IPS-15b (cell line): ENCODE results near the gene LAMC3.

ENCODE experiments used
- H3K27me3 ChIP-seq: one replicate; pipeline ENCODE4 v1.6.1; 2013; ENCODE audit warnings: low read length; ENCODE audit not compliant: control insufficient read depth, insufficient read depth
- H3K36me3 ChIP-seq: one replicate; pipeline ENCODE4 v1.6.1; 2013; ENCODE audit warnings: low read length; ENCODE audit not compliant: control insufficient read depth, insufficient read depth
- H3K4me1 ChIP-seq: one replicate; pipeline ENCODE4 v1.6.1; 2013; ENCODE audit warnings: mild to moderate bottlenecking, low read length; ENCODE audit not compliant: control insufficient read depth, insufficient read depth
- H3K4me3 ChIP-seq: one replicate; pipeline ENCODE4 v1.5.1; 2013; ENCODE audit warnings: low read depth, low read length
- H3K9ac ChIP-seq: one replicate; pipeline ENCODE4 v1.6.1; 2013; ENCODE audit warnings: low read depth, mild to moderate bottlenecking, low read length
- H3K9me3 ChIP-seq: one replicate; pipeline ENCODE4 v1.6.1; 2013; ENCODE audit warnings: mild to moderate bottlenecking, low read length; ENCODE audit not compliant: control insufficient read depth, insufficient read depth

Gene LAMC3

GRCh38 chr9:131008909-131009618 is at the start of gene LAMC3:
Gene LAMC3, plus strand, starts transcription at chr9:131009174. Its CDS starts 41 bp downstream, at chr9:131009215.
- Histone ChIP-seq H3K4me3 (peak within 1 kb of the TSS; percentile 46), H3K27me3 (peaks cover 9% of the 10 kb centered on the region)

GRCh38 chr9:130959809-130960334 is 49.1 kb upstream of the LAMC3 start:
- no peak overlapping the region for H3K9ac ChIP-seq
- H3K9me3 ChIP-seq = no peaks in the 10 kb centered on the region
- peaks cover 5% of the 10 kb centered on the region for H3K36me3 ChIP-seq
- no peak overlapping the region for H3K4me3 ChIP-seq
- H3K27me3 ChIP-seq = no peaks in the 10 kb centered on the region
- H3K4me1 ChIP-seq = no peaks in the 10 kb centered on the region

More at GRCh38 chr9:131008909-131009618, at the start of gene LAMC3:
- peaks cover 6% of the 10 kb centered on the region for H3K4me1 ChIP-seq
- no peaks in the 10 kb centered on the region for H3K9me3 ChIP-seq
- H3K36me3 ChIP-seq = peaks cover 5% of the 10 kb centered on the region
- no peak within 1 kb of the TSS for H3K9ac ChIP-seq

DNA sequence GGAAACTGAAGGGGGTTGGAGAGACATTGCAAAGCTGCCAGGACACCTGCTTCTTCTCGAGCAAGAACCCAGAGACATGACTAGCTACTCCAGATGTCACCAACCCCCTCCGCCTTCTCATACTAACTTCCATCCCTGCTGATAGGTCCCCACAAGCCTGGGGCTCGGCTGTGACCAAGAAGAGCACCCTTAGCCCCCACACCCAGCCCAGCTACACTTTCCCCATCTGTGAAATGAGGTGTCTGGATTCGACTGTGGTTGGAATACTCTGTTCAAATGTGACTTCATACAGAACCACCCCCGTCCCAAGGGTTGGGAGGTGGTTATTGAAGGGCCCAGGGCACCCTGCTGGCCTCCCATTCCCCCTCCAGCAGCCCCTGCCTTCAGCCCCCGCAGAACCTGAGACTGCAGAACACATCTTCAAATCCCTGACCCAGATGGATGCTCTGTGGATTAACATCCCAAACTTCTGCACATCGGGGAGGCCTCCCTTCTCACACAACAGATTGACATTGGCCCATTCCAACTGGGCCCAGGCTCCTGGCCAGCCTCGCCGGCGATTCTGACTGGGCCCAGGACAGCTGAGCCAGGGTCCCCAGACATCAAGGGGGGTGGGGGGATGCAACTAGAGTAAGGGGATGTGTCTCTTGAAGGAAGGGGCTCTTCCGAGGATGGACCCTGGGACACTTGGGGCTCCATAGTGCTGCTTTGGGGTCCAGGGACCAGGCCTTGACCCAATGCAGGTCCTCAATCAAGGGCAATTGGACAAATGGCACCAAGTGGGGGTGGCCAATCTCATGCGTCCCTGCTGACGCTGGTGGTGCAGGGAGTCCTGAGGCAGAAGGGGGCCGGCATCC is 48.2 kb upstream of the LAMC3 start:
- H3K4me1 ChIP-seq = no peaks in the 10 kb centered on the region
- peaks cover 5% of the 10 kb centered on the region for H3K36me3 ChIP-seq
- no peak overlapping the region for H3K4me3 ChIP-seq
- no peak overlapping the region for H3K9ac ChIP-seq
- no peaks in the 10 kb centered on the region for H3K9me3 ChIP-seq
- no peaks in the 10 kb centered on the region for H3K27me3 ChIP-seq

DNA sequence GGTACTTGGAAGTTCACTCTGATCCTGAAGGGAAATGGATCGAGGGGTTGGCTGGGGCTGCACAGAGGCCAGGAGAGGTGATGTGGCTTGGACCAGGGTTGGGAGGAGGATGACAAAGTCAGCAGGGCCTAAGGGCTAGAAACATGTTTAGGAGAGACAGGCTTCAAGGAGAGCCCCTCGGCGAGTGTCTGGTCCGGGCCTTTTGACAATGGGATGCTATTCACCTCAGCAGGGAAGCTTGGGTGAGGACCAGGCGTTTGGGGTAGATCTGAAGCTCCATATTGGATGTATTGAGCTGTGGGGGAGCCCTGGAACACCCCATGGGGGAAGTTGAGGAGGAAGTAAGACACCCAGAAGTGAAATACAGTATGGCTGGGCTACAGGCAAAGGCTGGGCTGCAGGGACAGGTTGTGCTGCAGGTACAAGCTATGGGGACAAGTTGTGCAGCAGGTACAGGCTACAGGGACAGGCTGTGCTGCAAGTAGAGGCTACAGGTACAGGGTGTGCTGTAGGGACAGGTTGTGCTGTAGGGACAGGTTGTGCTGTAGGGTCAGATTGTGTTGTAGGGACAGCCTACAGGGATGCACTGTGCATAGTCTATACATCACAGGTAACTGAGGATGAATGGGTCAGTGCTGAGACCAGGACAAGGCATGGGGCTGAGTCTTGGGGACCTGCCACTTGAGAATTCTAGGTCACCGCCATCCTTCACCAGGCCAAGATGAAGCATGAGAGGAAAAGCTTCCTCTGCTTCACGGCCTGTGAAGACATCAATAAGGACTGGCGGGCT is 47.3 kb upstream of the LAMC3 start:
- Histone ChIP-seq H3K9me3 (no peaks in the 10 kb centered on the region), H3K4me1 (no peaks in the 10 kb centered on the region), H3K9ac (no peak overlapping the region), H3K4me3 (no peak overlapping the region), H3K36me3 (peaks cover 5% of the 10 kb centered on the region), H3K27me3 (no peaks in the 10 kb centered on the region)

- Histone ChIP-seq H3K9ac (no peak overlapping the region), H3K9me3 (no peaks in the 10 kb centered on the region), H3K4me1 (no peaks in the 10 kb centered on the region), H3K36me3 (peaks cover 5% of the 10 kb centered on the region), H3K4me3 (no peak overlapping the region), H3K27me3 (no peaks in the 10 kb centered on the region)
These were observed 46.3 kb upstream of the LAMC3 start for GRCh38 chr9:130962418-130963316.

- Histone ChIP-seq H3K4me1 (no peaks in the 10 kb centered on the region), H3K9me3 (no peaks in the 10 kb centered on the region), H3K4me3 (no peak overlapping the region), H3K9ac (no peak overlapping the region), H3K27me3 (no peaks in the 10 kb centered on the region), H3K36me3 (peaks cover 5% of the 10 kb centered on the region)
These were observed 45.6 kb upstream of the LAMC3 start for GRCh38 chr9:130963337-130963908.

DNA sequence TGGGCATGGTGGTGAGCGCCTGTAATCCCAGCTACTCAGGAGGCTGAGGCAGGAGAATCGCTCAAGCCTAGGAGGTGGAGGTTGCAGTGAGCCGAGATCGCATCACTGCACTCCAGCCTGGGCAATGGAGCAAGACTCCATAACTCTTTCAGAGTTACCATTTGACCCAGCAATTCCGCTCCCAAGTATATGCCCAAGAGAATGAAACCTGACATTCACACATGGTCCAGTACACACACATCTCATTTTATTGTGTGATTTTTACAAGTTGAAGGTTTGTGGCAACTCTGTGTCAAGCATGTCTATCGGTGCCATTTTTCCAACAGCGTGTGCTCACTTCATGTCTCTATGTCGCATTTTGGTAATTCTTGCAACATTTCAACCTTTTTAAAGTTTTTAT is 45.1 kb upstream of the LAMC3 start:
- no peaks in the 10 kb centered on the region for H3K4me1 ChIP-seq
- H3K9ac ChIP-seq = no peak overlapping the region
- peaks cover under 1% of the 10 kb centered on the region for H3K36me3 ChIP-seq
- no peaks in the 10 kb centered on the region for H3K9me3 ChIP-seq
- H3K27me3 ChIP-seq = no peaks in the 10 kb centered on the region
- no peak overlapping the region for H3K4me3 ChIP-seq

DNA sequence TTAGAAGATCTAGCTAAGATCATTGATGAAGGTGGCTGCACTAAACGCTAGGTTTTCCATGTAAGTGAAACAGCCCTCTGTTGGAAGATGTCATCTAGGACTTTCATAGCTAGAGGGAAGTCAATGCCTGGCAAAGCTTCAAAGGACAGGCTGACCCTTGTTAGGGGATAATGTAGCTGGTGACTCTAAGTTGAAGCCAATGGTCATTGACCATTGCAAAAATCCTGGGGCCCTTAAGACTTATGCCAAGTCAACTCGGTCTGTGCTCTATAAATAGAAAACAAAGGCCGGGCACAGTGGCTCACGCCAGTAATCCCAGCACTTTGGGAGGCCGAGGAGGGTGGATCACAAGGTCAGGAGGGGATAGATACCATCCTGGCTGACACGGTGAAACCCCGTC is 43.3 kb upstream of the LAMC3 start:
- Histone ChIP-seq H3K4me1 (no peaks in the 10 kb centered on the region), H3K9ac (no peak overlapping the region), H3K9me3 (no peaks in the 10 kb centered on the region), H3K27me3 (no peaks in the 10 kb centered on the region), H3K36me3 (no peaks in the 10 kb centered on the region), H3K4me3 (no peak overlapping the region)

DNA sequence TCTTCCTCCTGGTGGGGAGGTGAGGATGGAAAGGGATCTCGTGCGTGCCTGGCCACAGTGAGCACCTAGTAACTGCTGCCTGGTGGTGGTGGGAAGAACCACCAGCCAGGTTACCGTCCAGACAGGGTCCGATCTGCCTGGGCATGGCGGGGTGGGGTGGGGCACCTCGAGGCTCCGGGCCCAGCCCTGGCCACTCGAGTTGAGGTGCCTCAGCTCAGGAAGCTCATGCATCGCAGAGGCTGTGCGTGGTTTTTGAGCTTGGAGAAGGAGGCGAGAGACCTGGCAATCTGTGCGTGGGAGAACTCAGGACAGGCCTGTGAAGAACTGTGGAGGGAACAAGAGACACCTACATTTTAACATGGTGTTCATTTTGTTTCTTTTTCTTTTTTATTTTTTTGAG is 38.9 kb upstream of the LAMC3 start:
- Histone ChIP-seq H3K36me3 (no peaks in the 10 kb centered on the region), H3K27me3 (no peaks in the 10 kb centered on the region), H3K9ac (no peak overlapping the region), H3K9me3 (no peaks in the 10 kb centered on the region), H3K4me3 (no peak overlapping the region), H3K4me1 (no peaks in the 10 kb centered on the region)

DNA sequence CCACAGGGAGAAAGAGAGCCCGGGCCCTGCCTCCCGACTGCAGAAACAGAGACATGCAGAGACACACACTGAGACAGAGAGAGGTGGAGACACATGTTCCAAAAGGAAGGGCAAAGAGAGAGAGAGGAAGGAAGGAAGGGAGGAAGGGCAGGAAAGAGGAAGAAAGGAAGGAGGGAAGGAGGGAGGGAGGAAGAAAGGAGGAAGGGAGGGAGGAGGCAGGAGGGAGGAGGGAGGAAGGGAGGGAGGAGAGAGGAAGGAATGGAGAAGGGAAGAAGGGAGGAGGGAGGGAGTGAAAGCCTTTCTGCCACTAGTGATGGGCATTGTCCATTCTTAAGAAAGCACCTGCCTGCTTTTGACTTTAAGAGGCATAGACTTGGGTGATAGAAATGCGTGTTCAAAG is 38.1 kb upstream of the LAMC3 start:
- H3K27me3 ChIP-seq = no peaks in the 10 kb centered on the region
- no peaks in the 10 kb centered on the region for H3K4me1 ChIP-seq
- H3K9me3 ChIP-seq = no peaks in the 10 kb centered on the region
- no peak overlapping the region for H3K9ac ChIP-seq
- no peak overlapping the region for H3K4me3 ChIP-seq
- H3K36me3 ChIP-seq = no peaks in the 10 kb centered on the region
